Activated naive CD4-positive, alpha-beta T cell treated with anti-CD3 and anti-CD28 coated beads, Interleukin-2, amount 50 U/mL, for 24 hours (primary cell): ENCODE data around the gene LRMDA.

Experiments used
- H3K27ac Mint-ChIP-seq: one replicate; pipeline ENCODE4 v1.8.0; 2021; ENCODE audit warnings: mild to moderate bottlenecking, mixed read lengths
- H3K27me3 Mint-ChIP-seq: one replicate; pipeline ENCODE4 v1.8.0; 2021; ENCODE audit warnings: mixed read lengths
- H3K36me3 Mint-ChIP-seq: one replicate; pipeline ENCODE4 v1.8.0; 2021; ENCODE audit warnings: mixed read lengths
- H3K4me1 Mint-ChIP-seq: one replicate; pipeline ENCODE4 v1.8.0; 2021; ENCODE audit warnings: mixed read lengths
- H3K4me3 Mint-ChIP-seq: one replicate; pipeline ENCODE4 v1.8.0; 2021; ENCODE audit warnings: mild to moderate bottlenecking, mixed read lengths
- H3K9me3 Mint-ChIP-seq: one replicate; pipeline ENCODE4 v1.8.0; 2021; ENCODE audit warnings: mixed read lengths

LRMDA gene

GRCh38 chr10:75556320-75556719 lies 124.9 kb downstream of the LRMDA start:
- Mint-ChIP-seq H3K4me3 (no peak overlapping the region), H3K27ac (no peak overlapping the region), H3K4me1 (no peaks in the 10 kb centered on the region), H3K9me3 (peaks cover 15% of the 10 kb centered on the region), H3K27me3 (peaks cover 5% of the 10 kb centered on the region), H3K36me3 (no peaks in the 10 kb centered on the region)

- H3K4me3 Mint-ChIP-seq, result no peak overlapping the region
- H3K4me1 Mint-ChIP-seq, result no peaks in the 10 kb centered on the region
- peaks cover 2% of the 10 kb centered on the region for H3K36me3 Mint-ChIP-seq
- H3K9me3 Mint-ChIP-seq, result peaks cover 13% of the 10 kb centered on the region
- H3K27ac Mint-ChIP-seq, result no peak overlapping the region
- H3K27me3 Mint-ChIP-seq, result peaks cover 3% of the 10 kb centered on the region
Measured at GRCh38 chr10:75565286-75566251, 134.1 kb downstream of the LRMDA start.

- Mint-ChIP-seq H3K4me1 (no peaks in the 10 kb centered on the region), H3K36me3 (peaks cover 2% of the 10 kb centered on the region), H3K27me3 (peaks cover 4% of the 10 kb centered on the region), H3K9me3 (peaks cover 19% of the 10 kb centered on the region), H3K4me3 (no peak overlapping the region), H3K27ac (no peak overlapping the region)
Measured at GRCh38 chr10:75568450-75569130, 137.2 kb downstream of the LRMDA start.

- peaks cover 5% of the 10 kb centered on the region for H3K27me3 Mint-ChIP-seq
- peaks cover 2% of the 10 kb centered on the region for H3K36me3 Mint-ChIP-seq
- H3K4me3 Mint-ChIP-seq, result no peak overlapping the region
- no peak overlapping the region for H3K27ac Mint-ChIP-seq
- H3K4me1 Mint-ChIP-seq, result no peaks in the 10 kb centered on the region
- H3K9me3 Mint-ChIP-seq, result peaks cover 21% of the 10 kb centered on the region
Measured at GRCh38 chr10:75569506-75569905, 138.1 kb downstream of the LRMDA start.

GRCh38 chr10:75572478-75572877 lies 141.1 kb downstream of the LRMDA start:
- Mint-ChIP-seq H3K4me1 (no peaks in the 10 kb centered on the region), H3K4me3 (no peak overlapping the region)

GRCh38 chr10:75575940-75576339 lies 144.5 kb downstream of the LRMDA start:
- H3K4me1 Mint-ChIP-seq, result no peaks in the 10 kb centered on the region
- no peaks in the 10 kb centered on the region for H3K36me3 Mint-ChIP-seq
- no peak overlapping the region for H3K4me3 Mint-ChIP-seq
- H3K27me3 Mint-ChIP-seq, result peaks cover 7% of the 10 kb centered on the region
- peaks cover 17% of the 10 kb centered on the region for H3K9me3 Mint-ChIP-seq
- H3K27ac Mint-ChIP-seq, result no peak overlapping the region

More at GRCh38 chr10:75572478-75572877, 141.1 kb downstream of the LRMDA start:
- peaks cover 21% of the 10 kb centered on the region for H3K9me3 Mint-ChIP-seq
- H3K27me3 Mint-ChIP-seq, result peaks cover 7% of the 10 kb centered on the region
- H3K36me3 Mint-ChIP-seq, result no peaks in the 10 kb centered on the region
- H3K27ac Mint-ChIP-seq, result no peak overlapping the region

- H3K9me3 Mint-ChIP-seq, result peaks cover 2% of the 10 kb centered on the region
- H3K27me3 Mint-ChIP-seq, result peaks cover 1% of the 10 kb centered on the region
- no peaks in the 10 kb centered on the region for H3K4me1 Mint-ChIP-seq
- no peak overlapping the region for H3K4me3 Mint-ChIP-seq
- H3K27ac Mint-ChIP-seq, result no peak overlapping the region
- no peaks in the 10 kb centered on the region for H3K36me3 Mint-ChIP-seq
Measured at GRCh38 chr10:75582102-75582501, 150.7 kb downstream of the LRMDA start.

- Mint-ChIP-seq H3K4me3 (no peak overlapping the region), H3K27ac (no peak overlapping the region), H3K9me3 (no peaks in the 10 kb centered on the region), H3K4me1 (no peaks in the 10 kb centered on the region), H3K27me3 (peaks cover 2% of the 10 kb centered on the region), H3K36me3 (no peaks in the 10 kb centered on the region)
Measured at GRCh38 chr10:75585294-75585693, 153.9 kb downstream of the LRMDA start.

GRCh38 chr10:75586814-75587213 lies 155.4 kb downstream of the LRMDA start:
- peaks cover 5% of the 10 kb centered on the region for H3K27me3 Mint-ChIP-seq
- H3K4me3 Mint-ChIP-seq, result no peak overlapping the region
- no peaks in the 10 kb centered on the region for H3K9me3 Mint-ChIP-seq
- no peaks in the 10 kb centered on the region for H3K36me3 Mint-ChIP-seq
- no peak overlapping the region for H3K27ac Mint-ChIP-seq
- H3K4me1 Mint-ChIP-seq, result no peaks in the 10 kb centered on the region

- Mint-ChIP-seq H3K27me3 (peaks cover 5% of the 10 kb centered on the region), H3K36me3 (no peaks in the 10 kb centered on the region), H3K4me3 (no peak overlapping the region), H3K9me3 (no peaks in the 10 kb centered on the region), H3K4me1 (no peaks in the 10 kb centered on the region), H3K27ac (no peak overlapping the region)
Measured at GRCh38 chr10:75588031-75588430, 156.6 kb downstream of the LRMDA start.

- no peaks in the 10 kb centered on the region for H3K9me3 Mint-ChIP-seq
- no peaks in the 10 kb centered on the region for H3K4me1 Mint-ChIP-seq
- no peak overlapping the region for H3K4me3 Mint-ChIP-seq
- no peaks in the 10 kb centered on the region for H3K36me3 Mint-ChIP-seq
- H3K27ac Mint-ChIP-seq, result no peak overlapping the region
- H3K27me3 Mint-ChIP-seq, result peaks cover 5% of the 10 kb centered on the region
Measured at GRCh38 chr10:75589895-75590654, 158.7 kb downstream of the LRMDA start.

- Mint-ChIP-seq H3K9me3 (no peaks in the 10 kb centered on the region), H3K27ac (no peak overlapping the region), H3K27me3 (peaks cover 7% of the 10 kb centered on the region), H3K36me3 (no peaks in the 10 kb centered on the region), H3K4me1 (no peaks in the 10 kb centered on the region), H3K4me3 (no peak overlapping the region)
Measured at GRCh38 chr10:75592151-75592787, 160.8 kb downstream of the LRMDA start.

GRCh38 chr10:75592791-75593643 lies 161.6 kb downstream of the LRMDA start:
- Mint-ChIP-seq H3K4me3 (no peak overlapping the region), H3K27ac (no peak overlapping the region), H3K27me3 (peaks cover 7% of the 10 kb centered on the region), H3K4me1 (no peaks in the 10 kb centered on the region), H3K36me3 (no peaks in the 10 kb centered on the region), H3K9me3 (no peaks in the 10 kb centered on the region)

GRCh38 chr10:75593692-75594556 lies 162.5 kb downstream of the LRMDA start:
- H3K4me1 Mint-ChIP-seq, result no peaks in the 10 kb centered on the region
- H3K27me3 Mint-ChIP-seq, result peaks cover 7% of the 10 kb centered on the region
- no peaks in the 10 kb centered on the region for H3K9me3 Mint-ChIP-seq
- no peak overlapping the region for H3K4me3 Mint-ChIP-seq
- H3K36me3 Mint-ChIP-seq, result no peaks in the 10 kb centered on the region
- no peak overlapping the region for H3K27ac Mint-ChIP-seq
